GM21825 (cell line): Measurements from ENCODE around the gene SETD9.
A peak's percentile ranks its signal among the peaks of the same experiment; 100 is the strongest.

Experiments used
- ATAC-seq: cut with Tn5 transposase; IDR thresholded peaks from one replicate; pipeline ENCODE4 v1.9.1; 2021; ENCODE audit warnings: mild to moderate bottlenecking, moderate library complexity; ENCODE audit not compliant: unreplicated experiment

SETD9 gene

DNA sequence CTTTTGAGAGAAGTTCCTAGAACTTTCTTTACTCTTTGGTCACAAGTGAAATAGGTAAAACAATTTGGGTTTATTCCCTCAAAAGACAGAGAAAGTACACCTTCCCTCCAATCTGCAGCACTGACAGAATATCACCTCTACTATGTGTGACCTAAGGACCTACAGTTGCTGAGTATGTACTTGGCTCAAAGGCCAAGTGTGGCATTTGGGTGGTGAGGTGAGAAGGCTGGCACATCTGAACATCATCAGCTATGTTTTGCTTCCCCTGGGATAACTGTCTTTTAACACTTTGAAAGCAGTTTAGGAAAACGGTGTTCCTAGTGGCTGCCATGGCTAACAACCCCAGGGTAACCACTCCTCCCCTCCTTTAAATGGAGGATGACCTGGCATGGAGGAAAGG lies 24.9 kb downstream of the SETD9 start:
- ATAC-seq: no peak

DNA sequence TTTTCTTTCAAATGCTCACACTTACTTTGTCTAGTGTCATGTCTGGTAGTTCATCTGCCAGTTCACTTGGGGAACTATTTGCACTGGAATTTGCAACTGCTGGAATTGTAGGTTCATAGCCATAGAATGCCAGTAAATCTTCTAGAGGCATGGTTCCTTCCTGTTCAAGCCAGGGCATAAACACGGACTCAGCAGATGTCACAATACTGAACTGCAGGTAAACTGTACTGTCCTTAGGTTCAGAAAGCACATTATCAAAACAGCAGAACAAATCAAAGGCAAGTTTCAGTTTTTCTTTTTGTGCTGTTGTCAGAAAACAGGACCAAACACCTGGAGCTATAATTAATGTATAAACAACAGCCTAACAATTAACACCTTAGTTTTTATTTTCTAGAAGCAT lies 29.5 kb downstream of the SETD9 start:
- ATAC-seq: no peak

DNA sequence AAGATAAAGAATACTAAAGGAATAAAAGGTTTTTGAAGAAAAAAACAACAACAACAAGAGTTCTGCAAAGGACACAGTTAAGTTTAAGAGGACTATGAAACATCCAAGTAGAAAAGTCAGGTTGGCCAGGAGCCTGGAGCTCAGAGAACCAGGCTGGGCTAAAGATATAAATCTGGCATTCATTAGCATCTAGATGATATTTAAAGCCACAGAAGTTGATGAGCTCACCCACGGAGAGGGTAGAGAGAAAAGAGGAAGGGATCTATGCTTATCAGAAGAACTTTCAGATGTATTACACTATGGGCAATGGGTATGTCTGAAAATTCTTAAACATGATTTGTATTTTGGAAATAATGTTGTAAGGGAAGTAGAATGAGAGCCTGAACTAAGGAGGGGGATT lies 32.6 kb downstream of the SETD9 start:
- ATAC-seq: no peak

DNA sequence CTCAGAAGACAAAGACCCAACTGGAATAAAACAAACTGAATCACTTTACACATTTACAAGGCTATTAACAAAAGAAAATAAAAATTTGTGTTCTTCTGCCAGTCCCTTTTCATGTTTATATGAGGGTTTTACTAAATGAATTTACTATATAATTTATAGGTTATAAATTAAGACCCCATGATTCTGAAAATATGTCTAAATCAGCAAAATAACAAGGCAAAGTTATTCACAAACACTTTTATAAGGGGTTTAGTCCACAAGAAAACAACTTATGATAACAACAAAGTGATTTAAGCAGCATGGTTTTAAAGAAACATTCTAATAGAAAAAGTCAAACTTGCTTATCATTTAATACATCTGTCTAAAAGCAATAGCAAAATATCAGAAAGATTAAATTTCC lies 37.7 kb downstream of the SETD9 start:
- no peak for ATAC-seq

DNA sequence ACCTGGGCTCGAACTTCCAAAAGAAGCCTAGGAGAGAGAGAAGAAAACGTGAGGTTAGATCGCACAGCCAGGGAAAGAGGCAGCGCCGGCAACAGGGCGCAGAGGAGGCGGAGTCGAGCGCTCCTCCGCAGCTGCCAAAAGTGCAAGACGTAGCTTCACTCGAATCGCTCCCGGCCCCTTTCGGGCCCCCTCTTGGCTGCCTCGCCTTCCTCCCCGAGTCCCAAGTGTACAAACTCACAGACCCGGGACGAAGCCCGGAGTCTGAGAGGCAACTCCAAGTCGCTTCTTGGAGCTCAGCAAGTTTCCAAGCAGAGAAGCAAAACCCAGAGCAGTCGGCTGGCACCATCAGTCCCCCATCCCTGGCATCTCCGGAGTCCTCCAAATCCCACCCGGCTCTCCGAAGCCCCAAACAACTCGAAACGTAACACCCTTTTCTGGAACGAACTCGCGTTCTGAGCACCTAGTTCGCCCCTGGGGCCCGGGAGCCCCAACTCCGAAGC lies 41.3 kb downstream of the SETD9 start:
- peak; percentile 50 for ATAC-seq

DNA sequence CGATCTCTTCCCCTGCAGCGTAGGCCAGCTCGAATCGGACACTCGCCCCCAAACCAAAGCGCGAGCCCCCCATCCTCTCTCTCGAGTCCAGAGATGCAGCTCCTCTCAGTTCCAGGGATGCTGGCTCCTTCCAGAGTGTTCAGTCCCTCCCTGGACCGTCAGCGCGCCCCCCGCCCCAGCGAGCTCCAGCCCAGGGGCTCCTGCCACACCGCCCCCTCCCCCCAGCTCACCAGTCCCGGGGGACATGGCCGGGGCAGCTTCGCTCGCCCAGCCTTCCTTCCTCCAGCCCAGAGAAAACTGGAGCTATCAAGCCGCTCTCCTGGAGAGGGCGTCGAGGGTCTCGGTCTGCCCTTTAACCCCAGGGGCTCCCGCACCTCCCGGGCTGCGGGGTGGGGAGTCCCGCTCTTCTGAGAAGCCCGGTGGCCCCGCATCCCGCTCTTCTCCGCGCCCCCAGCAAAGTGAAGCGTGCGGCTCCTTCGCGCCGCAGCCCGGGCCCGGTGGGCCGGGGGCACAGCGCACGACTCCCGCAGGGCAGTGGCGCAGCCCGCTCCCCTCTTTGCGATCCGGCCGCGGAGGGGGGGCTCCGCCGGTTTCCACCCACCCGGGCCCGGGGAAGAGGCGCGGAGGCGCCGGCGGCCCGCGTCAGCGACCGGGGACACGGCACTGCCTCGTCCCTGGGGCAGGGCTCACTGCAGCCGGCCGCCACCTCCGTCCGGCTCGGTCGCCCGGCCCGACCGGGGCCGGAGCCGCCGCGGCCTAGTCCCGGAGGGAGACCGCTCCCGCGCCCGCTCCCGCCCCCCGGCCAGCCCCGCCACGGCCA lies 41.9 kb downstream of the SETD9 start:
- ATAC-seq: peak; percentile 42

DNA sequence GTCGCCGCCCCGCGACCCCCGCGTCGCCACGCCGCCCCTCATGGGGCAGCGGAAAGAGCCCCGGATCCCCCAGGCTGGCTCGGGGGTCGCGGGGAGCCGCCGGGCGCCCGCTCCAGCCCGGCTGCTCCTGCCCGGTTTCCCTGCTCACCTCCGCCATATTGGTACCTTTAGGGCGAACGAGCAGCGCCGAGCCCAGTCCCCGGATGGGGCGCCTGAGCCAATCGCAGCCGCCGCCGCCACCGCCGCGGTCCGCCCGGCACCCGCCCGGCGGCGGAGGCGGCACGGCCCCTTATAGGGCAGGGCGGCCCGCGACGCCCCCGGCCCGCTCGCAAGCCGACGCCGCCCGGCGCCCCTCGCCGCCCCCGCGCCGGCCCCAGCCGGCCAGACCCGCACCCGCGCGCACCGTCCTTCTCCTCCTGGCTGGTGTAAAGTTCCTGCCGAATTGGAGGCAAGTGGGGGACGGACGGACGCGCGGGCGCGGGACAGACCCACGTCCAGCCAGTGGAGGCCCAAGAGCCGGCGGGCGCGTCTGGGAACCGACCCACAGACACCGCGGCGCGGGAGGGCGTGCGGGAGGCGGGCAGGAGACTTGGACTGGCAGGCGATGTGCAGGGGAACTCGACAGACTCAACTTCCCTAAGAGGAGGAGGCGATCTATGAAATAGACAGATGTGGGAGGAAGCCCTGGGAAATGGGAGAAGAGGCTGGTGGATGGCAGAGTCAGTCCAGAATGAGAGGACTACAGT lies 42.7 kb downstream of the SETD9 start, which contains the start of gene MIER3:
TSS of gene MIER3 (minus strand) at position 178 of the 746 bp plus-strand sequence. CDS start at position 157, 21 bp downstream.
- ATAC-seq: peak; percentile 89

DNA sequence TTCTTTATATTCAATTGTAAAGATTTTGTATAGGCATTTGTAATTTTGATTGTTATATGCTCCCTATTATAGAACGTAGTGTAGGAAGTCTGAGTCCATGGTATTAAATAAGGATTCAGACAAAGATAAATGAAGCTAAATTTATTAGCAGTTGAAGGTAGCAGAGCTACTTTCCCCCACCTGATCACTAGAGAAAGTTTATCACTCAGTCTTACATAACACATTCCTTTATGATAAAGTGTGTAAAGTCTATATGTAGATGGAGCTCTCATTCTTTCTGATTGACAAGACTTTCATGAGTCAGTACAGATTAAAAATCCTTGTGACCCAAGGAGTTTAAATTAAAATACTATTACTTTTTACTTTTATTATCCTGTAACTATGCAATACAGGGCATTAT lies 44.9 kb downstream of the SETD9 start:
- ATAC-seq: no peak

DNA sequence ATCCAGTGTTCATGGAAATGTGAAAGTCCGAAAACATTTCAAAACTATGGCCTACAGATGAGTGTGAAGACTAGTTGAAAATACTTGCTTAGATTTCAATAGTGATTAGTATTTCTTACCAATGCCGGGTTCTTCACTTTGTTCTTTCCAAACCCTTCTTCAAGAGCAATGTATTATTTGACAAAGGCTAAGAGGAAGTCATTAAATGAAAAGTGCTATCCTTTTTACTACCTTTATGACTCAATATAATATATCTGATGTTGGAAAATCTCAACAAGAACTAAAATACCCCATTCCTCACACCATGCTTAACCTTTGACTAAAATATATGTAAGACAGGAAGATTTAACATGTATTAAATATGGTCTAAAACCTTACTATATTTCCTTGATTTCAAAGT lies 49.2 kb downstream of the SETD9 start:
- ATAC-seq: no peak

DNA sequence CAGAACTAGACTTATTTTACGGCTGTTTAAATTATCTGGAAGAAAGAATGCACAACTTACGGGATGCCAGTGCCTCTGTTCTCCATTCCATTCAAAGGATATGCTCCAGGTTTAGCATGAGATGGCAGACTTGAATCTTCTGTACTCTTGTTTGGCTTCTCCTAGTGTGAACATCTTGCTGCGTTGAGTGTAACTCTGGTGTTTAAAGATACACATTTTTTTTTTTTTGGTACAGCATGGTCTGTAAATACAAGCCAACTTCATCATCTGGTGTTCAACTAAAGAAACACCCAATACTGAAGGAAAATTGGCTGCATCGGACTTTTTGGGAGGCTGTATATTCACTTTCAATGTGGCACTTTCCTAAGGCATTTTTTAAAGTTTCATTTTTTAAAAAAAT lies 49.9 kb downstream of the SETD9 start:
- ATAC-seq: no peak

DNA sequence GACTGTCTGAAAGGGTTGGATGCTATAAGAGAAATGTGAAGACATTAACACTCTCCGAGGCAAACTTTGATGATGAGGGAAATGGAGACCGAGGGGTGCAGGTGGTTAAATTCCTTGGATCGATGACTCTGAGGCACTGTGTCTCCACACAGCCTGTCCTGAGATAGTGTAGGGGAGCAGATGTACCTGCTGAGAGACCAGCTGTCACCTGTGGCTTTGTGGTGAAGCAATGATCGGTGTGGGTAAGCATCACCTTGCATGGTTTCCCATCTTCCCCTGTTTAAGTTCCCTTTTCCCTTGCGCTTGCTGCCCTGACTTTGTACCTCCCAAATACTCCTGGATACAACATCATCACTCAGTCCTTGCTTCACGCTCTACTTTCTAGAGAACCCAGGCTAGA lies 52.4 kb downstream of the SETD9 start:
- ATAC-seq: no peak

DNA sequence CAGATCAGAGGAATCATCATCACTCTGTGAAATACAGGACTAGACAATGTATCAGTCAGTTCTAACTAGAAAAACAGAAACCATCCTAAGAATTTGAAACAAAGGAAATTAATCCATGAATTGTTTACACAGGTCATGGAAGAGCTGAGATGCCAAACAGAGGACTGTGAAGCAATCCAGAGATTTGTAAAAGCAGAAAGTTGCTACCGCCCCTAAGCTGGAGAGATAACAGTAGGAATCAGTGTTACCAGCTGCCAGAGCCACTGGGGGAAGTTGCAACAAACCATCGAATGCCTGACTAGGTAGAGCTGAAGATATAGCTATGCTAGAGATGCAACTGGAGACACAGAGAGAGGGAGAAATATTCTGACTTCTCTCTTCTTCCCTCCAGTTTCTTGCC lies 52.9 kb downstream of the SETD9 start:
- no peak for ATAC-seq

DNA sequence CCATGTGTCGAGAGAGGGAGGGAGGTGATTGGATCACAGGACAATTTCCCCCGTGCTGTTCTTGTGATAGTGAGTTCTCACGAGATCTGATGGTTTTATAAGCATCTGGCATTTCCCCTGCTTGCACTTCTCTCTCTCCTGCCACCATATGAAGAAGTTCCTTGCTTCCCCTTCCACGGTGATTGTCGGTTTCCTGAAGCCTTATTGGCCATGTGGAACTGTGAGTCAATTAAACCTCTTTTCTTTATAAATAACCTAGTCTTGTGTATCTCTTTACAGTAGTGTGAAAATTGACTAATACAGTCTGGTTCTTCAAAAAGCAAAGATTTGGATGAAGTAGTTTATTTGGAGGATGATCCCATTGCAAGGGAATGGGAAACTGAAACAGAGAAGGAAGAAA lies 53.9 kb downstream of the SETD9 start:
- no peak for ATAC-seq

DNA sequence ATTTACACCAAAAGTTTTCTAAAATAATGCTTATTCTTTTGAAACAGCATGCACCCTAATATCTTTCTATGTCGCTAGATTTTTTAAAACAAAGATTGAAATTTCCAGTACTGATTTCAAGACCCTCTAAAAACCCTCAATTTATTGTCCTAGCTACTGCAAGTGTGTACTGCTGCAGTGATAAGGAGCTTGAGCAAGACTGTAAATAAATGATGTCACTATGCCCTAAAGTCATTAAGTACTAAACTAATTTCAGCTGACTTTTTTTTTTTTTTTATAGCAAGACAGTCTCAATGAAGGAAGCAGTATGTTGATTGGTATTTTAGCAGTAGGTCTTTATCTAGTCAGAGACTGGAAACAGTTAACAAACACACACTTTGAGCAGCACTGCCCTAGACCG lies 54.8 kb downstream of the SETD9 start:
- ATAC-seq: no peak
